NCI-H1092 treated with DMSO at 0.1 percent for 48 hours (cell line): Measurements from ENCODE around the gene LRRC27.

Experiments used
- DNase-seq: peaks from one replicate; lab custom pipeline; 2025; lab: John Stamatoyannopoulos, UW

The LRRC27 gene

GRCh38 chr10:132427006-132427771 lies 95.2 kb downstream of the LRRC27 start:
- no peak for DNase-seq

GRCh38 chr10:132427939-132428367 lies 96.0 kb downstream of the LRRC27 start:
- no peak for DNase-seq

GRCh38 chr10:132428486-132428995 lies 96.5 kb downstream of the LRRC27 start:
- no peak for DNase-seq
